Bone marrow (tissue), 2 donors: Measurements from ENCODE around the gene SYNCRIP.
A peak's percentile ranks its signal among the peaks of the same experiment; 100 is the strongest.
"Not testable (repeated sequence)": the region's sequence is repeated elsewhere in the genome, so short reads cannot be mapped to it uniquely, and the experiment has no call there.

Experiments
- DNase-seq, 2 donors: peaks; one replicate each; lab custom pipeline; 2025; lab: John Stamatoyannopoulos, UW

SYNCRIP gene

DNA sequence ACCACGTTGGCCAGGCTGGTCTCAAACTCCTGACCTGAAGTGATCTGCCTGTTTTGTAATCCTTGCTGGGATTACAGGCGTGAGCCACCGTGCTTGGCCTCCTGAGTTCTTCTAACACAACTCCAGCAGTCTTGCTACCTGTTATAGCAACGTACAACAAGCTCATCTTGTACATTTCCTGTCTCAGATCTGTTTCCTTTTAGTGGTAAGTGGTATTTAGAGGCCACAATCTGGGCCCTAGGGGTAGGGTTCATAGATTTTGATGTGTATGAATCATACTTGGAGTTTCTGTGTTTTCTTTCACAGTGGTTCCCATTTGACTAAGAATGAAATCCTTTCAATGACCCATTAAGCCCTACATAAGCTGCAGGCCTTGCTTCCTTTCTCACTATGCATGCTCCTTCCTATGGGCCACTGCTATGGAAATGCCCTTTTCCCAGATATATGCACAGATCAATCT, 27.1 kb upstream of the SYNCRIP start:
- DNase-seq = peak in 1 of 2 donors; percentile 89

DNA sequence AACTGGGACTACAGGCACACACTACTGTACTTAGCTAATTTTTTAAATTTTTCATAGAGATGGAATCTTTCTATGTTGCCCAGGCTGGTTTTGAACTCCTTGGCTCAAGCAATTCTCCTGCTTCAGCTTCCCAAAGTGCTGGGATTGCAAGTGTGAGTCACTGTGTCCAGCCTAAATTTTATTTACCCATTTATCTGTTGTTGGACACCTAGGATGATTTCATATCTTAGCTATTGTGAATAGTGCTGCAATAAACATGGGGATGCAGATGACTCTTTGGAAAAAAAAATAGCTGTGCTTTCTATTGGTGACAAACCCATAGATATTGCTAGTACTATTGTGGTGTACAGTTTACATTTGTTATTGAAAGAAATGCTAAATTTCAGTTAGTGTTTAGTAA, 19.6 kb upstream of the SYNCRIP start:
- DNase-seq = no peak

DNA sequence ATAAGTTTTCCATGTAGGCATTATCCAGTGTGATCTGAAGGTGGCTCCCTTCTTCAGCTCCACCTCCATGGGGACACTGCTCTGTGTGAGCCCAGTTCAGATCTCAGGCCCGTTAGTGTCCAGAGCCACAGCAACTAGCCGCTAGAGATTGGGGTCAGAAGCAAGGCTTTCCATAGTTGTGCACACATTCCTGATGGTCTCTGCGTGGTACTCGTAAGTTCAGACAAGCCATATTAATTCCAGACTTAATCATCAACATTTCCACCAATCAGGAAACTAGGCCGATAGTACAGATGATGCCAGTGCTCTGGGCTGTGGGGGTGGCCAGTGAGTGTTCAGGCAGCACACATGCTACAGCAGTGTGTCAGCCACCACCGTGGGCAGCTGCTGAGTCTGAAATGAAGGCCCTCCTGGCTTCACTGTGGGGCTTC, 17.5 kb upstream of the SYNCRIP start:
- DNase-seq = no peak

DNA sequence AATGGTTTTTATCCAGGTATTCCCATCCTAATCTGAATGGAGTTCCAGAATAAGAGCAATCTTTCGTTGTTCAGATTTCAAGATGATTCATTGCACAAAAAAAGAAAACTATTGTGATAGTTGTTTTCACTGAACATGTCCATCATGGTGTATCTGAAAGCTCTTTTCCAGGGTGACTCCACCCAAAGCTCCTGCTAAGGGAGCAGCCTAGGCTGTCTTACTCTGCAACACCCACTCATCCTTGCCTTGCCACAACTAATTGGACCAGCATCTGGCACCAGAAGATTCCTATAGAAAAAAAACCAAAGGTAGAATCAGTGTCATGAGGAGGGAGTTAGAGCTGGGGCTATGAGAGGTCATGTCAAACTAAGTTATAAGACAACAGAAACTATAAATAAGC, 7.9 kb upstream of the SYNCRIP start:
- no peak for DNase-seq

DNA sequence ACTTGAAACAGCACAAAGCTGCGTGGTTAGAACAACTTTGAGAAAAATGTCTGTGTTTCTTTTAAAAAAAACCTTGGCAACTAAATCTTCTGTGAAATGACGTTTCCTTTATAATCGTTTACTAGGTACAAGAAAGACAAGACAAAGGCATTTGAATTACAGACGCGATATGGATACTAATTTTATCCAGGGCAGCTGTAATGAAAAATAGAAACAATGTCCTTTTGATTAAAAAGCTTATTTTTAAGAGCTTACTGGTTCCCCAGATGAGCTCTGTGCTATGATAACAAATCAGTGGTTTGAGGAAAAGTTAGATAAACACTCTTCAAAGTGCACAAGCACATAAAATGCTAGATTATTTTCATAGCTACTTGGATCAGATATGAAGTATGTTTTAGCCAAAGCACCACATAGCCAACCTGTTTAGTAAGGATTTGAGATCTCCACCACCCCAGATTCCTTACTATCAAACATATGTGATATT, 1.6 kb upstream of the SYNCRIP start:
- DNase-seq = no peak

DNA sequence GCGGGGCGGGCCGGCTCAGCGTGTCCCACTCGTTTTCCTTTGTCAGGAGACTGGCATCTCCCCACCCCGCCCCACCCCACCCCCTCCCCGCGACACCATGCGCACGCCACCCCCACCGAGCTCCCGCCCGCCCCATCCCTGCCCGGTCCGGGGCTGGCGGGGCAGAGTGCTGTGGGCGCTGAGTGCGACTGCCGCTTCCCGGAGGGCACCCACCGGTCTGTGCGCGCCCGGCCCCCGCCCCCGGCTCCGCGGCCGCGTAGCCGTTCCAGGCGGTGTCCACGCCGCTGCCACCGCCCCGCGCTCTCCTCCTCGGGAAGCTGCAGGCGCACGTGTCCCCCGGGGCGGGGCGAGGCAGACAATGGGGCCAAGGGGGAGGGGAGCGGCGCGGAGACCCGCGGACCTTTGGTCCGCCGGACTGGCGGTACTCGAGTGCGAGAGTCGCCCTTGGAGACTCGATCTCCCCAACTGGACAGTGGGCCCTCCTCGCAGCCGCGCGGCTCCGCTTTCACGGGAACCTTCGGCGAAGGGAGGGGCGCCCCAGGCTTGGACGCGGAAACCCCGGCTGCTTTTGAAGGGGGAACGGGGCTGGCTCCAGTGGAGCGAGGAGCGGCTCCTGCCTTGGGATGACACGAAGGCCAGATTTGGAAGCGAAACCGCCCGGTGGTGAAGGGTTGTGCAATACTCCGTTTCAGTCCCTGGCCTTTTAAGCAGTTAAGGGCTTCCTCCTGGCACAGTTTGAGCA, 1.0 kb upstream of the SYNCRIP start:
- DNase-seq = peak; percentile 84 to 95

DNA sequence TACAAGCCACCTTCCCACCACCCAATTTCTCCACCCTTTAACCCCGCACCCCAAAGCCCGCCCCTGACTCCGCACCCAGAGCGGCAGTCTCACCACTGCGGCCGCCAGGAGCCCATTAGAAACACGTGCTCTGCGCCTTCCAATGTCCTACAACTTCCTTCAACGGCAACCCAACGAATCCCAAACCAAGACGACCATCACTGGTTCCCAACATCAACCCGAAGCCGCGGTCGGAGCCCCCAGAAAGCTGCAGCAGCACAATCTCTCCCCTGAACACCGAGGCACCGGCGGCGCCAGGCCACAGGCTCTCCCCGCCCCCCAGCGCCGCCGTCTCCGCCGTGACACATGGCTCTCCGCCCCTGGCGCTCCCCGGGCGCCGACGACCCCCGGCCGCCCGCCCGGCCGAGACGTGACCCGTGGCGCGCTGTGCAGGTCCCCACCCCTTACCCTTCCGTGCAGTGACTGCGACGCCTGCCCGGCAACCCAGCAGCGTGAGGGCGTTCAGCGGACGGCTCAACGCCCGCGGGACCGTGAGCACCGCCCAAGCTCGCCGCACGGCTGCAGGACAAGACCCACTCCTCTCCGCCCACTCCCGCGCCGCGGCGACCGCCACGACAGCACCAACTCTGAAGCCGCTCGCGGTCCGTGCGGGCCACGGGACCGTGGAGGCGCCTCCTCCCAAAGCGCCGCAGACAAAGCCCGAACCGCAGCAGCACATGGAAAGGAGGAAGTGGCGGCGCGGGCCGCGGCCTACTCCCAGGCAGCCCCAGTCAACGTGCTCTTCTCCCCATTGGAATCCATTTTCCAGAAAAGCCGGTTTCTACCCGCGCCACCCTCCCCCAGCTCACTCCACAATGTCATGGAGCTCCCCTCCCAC, 551 bp downstream of the SYNCRIP start:
- DNase-seq = peak; percentile 16 to 81

DNA sequence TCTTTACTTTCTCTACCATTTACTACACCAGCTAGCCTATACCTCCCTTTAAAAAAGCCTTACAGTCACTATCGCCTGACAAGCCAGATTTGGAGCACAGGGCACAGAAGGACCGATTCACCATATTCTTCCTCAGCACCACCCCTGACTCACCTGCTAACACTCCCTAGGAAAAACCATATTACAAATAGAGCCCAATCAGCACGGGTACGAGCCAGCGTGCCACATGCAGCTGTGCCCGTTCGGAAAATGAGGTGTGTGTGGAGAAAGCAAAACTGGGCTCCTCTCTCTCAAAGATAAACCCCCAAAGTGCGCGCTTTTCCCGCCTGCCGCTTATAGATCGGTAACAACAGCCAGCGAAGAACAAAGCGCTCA, 1.2 kb downstream of the SYNCRIP start:
- DNase-seq = no peak

DNA sequence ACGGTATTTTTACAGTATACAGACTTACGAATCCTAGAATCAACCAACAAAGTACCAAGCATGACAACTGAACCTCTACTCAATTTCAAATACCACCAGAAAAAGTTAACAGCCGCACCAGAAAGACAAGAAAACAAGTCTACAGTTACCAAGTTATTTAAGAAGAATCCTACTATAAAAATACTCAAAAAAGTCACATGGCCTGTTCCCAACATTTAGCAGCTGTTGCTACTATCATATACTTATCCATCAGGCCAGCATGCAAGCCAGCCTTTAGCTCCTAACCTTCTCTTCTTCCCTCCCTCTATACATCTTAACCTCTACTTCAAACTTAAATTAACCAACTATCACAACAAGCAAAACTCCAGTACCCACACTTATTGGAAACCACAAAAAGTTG, 1.9 kb downstream of the SYNCRIP start:
- DNase-seq = no peak

DNA sequence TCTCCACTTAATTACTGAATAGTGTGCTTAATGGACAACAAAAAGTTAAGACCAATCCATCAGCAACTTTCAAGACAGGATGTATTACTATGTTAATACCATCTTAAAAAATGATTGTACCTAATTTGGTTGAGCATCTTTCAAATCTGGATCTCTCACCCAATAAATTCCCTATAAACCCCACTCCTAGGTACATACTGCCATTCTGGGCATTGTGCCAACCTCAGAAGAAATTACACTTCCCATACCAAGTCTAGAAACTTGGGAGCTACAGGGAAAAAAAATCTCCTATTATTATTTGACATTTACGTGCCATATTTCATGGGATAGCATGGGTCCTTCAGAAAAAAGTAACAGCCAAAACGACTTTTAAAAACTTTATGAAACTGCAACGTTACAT, 5.1 kb downstream of the SYNCRIP start:
- DNase-seq = no peak

DNA sequence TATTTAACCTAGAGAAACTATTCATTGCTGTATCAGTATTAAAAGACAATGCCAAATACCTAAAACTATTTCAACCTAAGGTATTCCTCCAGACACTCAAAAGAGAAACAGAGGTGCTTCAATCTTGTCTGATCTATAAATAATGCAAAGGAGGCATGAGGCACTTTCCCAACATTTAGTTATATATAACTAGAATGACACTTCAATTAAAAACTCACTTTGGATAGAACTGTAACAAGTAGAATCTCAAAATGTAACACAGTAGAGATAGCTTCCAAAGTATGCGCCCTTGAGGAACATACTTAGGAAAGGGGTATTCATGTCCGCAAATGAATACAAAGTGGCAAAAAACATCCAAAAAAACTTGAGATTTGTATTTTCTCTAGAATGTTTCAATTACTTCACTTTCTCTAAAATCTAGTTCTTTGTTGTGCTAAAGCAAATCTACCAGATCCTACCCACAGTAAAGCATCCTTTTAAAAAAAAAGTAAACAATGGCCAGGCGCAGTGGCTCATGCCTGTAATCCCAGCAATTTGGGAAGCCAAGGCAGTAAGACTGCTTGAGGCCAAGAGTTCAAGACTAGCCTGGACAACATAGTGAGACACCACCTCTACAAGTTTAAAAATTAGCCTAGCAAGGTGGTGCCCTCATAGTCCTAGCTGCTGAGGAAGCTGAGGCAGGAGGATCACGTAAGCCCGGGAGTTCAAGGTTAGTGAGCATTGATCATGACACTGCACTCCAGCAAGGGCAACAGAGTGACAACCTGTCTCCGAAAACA, 10.3 kb downstream of the SYNCRIP start:
- DNase-seq = no peak

DNA sequence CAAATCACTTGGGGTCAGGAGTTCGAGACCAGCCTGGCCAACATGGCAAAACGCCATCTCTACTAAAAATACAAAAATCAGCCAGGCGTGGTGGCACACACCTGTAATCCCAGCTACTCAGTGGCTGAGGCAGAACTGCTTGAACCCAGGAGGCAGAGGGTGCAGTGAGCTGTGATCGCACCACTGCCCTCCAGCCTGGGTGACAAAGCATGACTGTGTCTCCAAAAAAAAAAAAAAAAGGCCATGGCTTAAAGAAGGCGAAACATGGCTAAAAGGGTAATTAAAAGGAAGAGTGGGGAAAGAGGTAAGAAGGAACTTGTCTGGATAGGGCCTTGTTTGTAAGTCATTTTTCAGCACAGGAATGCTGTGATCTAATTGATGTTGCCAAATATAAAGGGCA, 11.6 kb downstream of the SYNCRIP start:
- DNase-seq = not testable (repeated sequence)

DNA sequence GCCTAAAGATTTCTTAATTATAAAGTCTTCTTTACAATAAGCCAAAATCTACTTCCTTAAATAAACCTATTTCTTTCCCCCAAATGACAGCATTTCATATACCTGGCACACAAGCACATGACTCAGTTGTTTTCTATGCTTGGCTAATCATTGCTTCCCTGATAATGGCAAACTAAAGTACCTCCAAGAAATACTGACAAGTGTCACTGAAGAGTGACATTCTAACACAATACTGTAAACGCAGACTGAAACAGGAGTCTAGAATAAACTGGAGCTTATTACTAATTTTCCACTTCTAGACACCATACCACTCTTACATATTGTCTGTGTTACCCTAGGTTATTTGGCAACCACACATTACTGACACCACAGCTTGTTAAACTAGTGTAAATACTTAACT, 14.3 kb downstream of the SYNCRIP start:
- no peak for DNase-seq

DNA sequence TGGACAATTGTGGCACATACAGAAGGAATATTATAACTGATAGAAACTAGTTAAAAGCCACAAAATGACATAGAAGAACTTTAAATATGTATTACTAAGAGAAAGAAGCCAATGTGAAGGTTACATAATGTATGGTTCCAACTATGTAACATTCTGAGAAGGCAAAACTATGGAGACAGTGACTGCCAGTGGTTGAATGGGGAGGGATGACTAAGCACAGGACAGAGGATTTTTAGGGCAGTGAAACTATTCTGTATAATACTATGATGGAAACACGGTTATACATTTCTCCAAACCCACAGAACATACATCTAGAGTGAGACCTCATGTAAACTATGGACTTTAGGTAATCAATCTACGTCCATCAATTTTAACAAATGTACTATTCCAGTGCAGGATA, 22.4 kb downstream of the SYNCRIP start:
- no peak for DNase-seq

DNA sequence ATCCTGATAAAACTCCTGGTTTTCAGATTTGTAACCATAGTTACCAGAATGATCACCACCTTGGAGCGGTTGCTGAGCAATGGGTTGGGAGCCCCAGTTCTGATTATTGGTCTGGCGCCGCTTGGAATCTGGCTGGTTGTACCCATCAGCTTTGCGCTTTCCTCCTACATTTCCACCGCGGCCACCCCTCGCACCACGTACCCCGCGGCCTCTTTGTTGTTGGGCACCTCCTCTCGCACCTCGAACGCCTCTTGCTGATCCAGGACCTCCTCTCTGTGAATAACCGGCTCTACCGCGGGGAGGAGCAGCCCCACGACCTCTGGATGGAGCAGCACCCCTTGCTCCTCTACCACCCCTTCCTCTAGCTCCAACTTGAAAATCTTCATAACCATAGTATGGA, 27.9 kb downstream of the SYNCRIP start:
- no peak for DNase-seq

DNA sequence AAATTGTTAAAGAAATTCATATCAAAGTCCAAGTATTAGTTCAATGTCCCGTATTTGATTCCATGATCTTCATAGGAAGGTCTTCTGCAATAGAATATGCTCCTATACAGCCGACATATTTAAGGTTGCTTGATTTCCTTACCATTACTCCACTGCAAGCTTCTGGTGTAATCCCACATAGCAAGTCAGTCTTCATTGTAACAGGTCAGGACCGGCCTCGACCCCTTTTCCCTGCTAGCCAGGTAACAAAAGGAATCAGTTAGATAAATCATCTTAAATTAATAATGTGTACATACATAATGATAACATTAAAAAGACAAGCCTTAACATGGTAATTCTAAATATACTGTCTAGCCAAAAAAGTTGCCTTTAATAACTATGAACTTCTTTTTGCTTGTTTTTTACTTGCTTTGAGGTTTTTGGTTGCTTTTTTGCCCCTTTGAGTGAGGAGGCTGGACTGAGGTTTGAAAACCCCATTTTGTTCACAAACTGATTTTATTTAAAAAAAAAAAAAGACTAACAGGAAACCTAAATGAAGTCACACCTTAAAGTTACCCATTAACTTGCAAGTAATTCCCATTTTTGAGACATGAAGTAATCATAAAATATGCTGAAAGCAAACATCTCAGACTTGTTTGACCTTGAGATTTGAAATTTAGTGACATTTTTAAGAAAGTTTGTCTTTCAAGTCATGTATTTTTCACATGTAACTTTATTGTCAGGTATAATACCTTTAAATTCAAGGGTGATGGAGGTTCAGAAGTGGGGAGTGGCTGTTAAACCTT, 29.8 kb downstream of the SYNCRIP start:
- no peak for DNase-seq

DNA sequence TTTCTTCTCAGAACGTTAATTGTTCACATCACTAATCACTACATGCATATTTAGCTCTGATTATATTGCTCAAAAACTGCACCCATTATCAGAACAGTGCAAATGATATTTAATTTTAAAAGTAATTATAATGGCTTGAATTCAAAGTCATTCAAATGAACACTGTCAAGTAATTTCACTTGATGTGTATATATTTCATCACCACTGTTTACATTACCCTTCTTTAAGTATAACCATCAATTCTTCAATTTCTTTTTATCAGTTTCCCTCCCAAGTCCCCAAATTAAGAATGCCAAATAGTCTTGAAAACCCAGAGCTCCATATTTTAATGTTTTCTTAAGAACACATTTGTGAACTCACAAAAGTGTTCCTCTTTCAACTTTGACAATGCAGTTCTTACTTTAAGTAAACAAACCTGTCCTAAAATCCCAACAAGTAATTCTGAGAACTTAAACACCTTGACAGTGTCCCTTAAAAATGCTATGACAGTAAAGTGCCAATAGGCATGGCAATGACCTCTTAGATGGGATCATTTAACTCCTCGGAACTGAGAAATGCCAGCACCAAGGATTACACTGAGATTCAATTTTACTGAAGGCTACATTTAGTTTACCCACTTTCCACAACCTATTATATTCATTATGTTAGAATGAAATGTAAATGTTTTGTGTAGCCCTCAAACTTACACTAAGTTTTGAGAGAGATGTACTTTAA, 32.3 kb downstream of the SYNCRIP start:
- DNase-seq = no peak

DNA sequence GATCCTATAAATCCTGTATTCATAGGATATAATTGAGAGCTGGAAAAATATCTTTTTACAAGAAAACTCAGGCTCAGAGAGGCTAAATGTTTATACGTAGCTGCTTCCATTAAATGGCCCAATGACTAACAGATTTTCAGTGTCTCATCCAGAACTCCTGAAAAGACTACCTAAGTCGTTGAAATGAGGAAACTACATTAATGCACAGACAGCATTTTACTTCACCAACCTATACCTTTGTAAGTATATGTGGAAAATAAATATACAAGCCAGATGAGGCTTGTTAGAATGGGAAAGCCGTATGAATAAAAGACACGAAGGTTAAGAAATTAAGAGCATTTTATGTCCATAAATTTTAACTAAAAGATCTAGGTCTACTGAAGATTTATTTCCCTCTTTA, 40.6 kb downstream of the SYNCRIP start:
- DNase-seq = no peak

DNA sequence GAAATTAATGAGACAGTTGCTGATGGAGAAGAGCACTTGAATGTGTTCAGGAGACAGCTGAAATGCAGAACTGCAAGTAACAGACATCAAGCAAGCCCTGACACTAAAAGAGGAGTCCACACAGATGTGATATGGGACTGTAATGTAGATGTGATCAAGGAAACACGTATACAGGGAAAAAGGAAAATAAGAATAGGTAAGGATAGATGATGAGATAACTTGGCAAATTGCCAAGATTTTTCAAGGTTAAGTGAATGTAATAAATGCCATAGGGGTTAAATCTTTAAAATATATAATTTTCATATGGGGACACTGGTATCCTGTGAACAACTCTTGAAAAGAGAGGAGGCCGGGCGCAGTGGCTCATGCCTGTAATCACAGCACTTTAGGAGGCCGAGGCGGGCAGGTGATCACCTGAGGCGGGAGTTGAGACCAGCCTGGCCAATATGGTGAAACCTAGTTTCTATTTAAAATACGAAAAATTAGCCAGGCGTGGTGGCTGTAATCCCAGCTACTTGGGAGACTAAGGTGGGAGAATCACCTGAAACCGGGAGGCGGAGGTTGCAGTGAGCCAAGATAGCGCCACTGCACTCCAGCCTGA, 41.9 kb downstream of the SYNCRIP start:
- no peak for DNase-seq

DNA sequence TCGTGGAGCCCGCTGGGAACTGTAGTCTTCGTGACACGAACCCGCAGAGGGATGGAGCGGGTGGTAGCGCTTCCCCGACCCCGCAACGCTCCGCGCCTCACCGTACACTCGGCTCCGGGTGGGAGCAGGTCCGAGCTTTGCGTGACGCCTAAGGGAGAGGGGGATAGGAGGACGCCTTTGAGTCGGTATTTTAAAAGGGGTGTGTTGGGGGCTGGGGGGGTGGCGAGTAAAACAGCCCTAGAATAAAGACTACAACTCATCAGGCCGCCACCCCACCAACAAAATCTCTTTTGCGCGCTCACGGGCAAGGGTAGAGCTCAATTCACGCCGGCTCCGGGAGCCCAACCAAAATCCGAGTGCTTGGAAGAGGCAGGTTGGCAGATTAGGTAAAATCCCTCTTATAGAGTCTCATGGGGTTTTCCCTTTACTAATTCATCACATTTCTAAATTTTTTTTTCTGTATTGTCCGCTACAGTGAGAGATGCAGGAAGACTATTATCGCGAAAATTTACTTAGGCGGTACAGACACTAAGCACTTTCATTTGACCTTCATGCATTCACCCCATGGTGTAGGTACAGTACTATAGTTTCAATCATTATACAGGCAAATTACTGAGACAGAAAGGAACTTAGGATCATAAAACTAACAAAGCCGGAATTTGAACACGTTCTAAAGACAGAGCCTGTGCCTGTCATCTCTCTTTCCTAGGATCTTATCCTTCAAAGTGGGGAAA, 48.3 kb downstream of the SYNCRIP start:
- DNase-seq = no peak
